Hepatocyte (in vitro differentiated cells): Measurements from ENCODE around the gene CBX6. TPM values are rescaled to one million over a fixed set of nuclear protein-coding genes. Genes with fewer than 3 reads are reported as not detected.

ENCODE experiments used
- DNase-seq: peaks from one replicate; pipeline ENCODE4 v3.0.0-alpha.2; 2016; ENCODE audit warnings: low spot score
- H2AFZ ChIP-seq: fragments of 200-600 bp; sonication (generic); 2 replicates; pipeline ENCODE4 v1.6.0; 2016; ENCODE audit warnings: antibody characterized with exemption, mild to moderate bottlenecking
- H3K27ac ChIP-seq: fragments of 200-600 bp; sonication (generic); 2 replicates; pipeline ENCODE4 v1.5.1; 2016; ENCODE audit warnings: mild to moderate bottlenecking
- H3K27me3 ChIP-seq: fragments of 200-600 bp; sonication (generic); 2 replicates; pipeline ENCODE4 v1.6.1; 2016
- H3K36me3 ChIP-seq: fragments of 200-600 bp; sonication (generic); replicated peaks from 2 replicates; pipeline ENCODE4 v1.5.1; 2016; ENCODE audit warnings: low read depth; ENCODE audit not compliant: insufficient read depth
- H3K4me1 ChIP-seq: fragments of 200-600 bp; sonication (generic); 2 replicates; pipeline ENCODE4 v1.5.1; 2016; ENCODE audit warnings: mild to moderate bottlenecking, moderate library complexity; ENCODE audit not compliant: insufficient read depth
- H3K4me2 ChIP-seq: fragments of 200-600 bp; sonication (generic); 2 replicates; pipeline ENCODE4 v1.6.0; 2016
- H3K4me3 ChIP-seq: fragments of 200-600 bp; sonication (generic); 2 replicates; pipeline ENCODE4 v1.5.1; 2016; ENCODE audit warnings: mild to moderate bottlenecking
- H3K79me2 ChIP-seq: fragments of 200-600 bp; sonication (generic); 2 replicates; pipeline ENCODE4 v1.6.0; 2017; ENCODE audit warnings: mild to moderate bottlenecking
- H3K9me2 ChIP-seq: fragments of 200-600 bp; sonication (generic); replicated peaks from 2 replicates; pipeline ENCODE4 v1.6.0; 2017; ENCODE audit warnings: mild to moderate bottlenecking; ENCODE audit not compliant: insufficient read depth
- H3K9me3 ChIP-seq: fragments of 200-600 bp; sonication (generic); 2 replicates; pipeline ENCODE4 v1.5.1; 2016; ENCODE audit warnings: low read depth, mild to moderate bottlenecking
- H4K20me1 ChIP-seq: fragments of 200-600 bp; sonication (generic); 2 replicates; pipeline ENCODE4 v1.6.0; 2016; ENCODE audit warnings: mild to moderate bottlenecking; ENCODE audit not compliant: insufficient read depth, poor library complexity, severe bottlenecking
- EZH2 ChIP-seq: fragments of 200-600 bp; sonication (generic); IDR thresholded peaks from 2 replicates; pipeline ENCODE4 v1.6.1; 2016; ENCODE audit warnings: antibody characterized with exemption, mild to moderate bottlenecking, borderline replicate concordance
- EZH2phosphoT487 ChIP-seq: fragments of 200-600 bp; sonication (generic); IDR thresholded peaks from one replicate; pipeline ENCODE4 v1.6.1; 2018; ENCODE audit warnings: antibody characterized with exemption, mild to moderate bottlenecking, low read depth, moderate library complexity; ENCODE audit not compliant: unreplicated experiment, severe bottlenecking
- WGBS: methylation state at CpG from one replicate; pipeline ENCODE4 v1.1.6; 2016; ENCODE audit warnings: low lambda C conversion rate; ENCODE audit errors: missing lambda C conversion rate; 5-methylcytosine and 5-hydroxymethylcytosine counted together
- polyA plus RNA-seq: library from polyadenylated mRNA; unstranded; fragments of >200 nt; fragmentation: Nextera tagmentation; extraction: Ambion mirVana; gene quantifications from 2 replicates; pipeline ENCODE4 v1.2.1, GENCODE V29; 2016
- total RNA-seq: library from RNA; depleted of rRNA; stranded (reverse); fragments of >200 nt; gene quantifications from 2 replicates; pipeline ENCODE4 v1.2.3, GENCODE V29; 2014
- TF ChIP-seq, protein P1 (sequence below): fragments of 200-600 bp; sonication (generic); IDR thresholded peaks from 2 replicates; pipeline ENCODE4 v1.5.1; 2016; ENCODE audit warnings: antibody characterized with exemption, mild to moderate bottlenecking; ENCODE audit not compliant: poor library complexity

CBX6 gene
- total and polyA plus RNA-seq, 2 experiments from 2014 or later = 42.9 to 45.4 TPM

DNA sequence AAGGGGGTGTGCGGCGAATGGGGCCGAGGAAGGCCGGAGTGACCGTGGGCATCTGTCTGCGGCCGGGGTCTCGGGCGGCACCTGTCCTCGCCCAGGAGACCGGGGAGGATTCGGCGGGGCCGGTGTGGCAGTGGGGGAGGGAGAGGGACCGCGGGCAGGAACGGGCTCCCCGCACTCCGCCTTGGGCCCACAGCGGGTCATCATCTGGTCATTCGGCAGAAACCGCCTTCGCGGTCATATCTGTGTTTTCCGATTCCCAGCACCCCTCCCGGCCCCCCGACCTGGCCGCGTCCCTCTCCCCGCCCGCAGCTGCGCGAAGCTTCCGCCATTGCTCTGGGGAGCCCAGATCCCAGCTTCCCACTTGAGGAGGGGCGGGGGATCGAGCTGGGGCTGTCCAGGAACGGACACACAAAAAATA lies 824 bp upstream of the CBX6 start:
- peak overlapping the region; percentile 94 for H3K4me3 ChIP-seq
- peak overlapping the region; percentile 99 for H3K27ac ChIP-seq
- no peaks in the 10 kb centered on the region for H3K9me3 ChIP-seq
- peaks cover 21% of the 10 kb centered on the region for H4K20me1 ChIP-seq
- no peaks in the 10 kb centered on the region for H3K9me2 ChIP-seq
- no peaks in the 10 kb centered on the region for H3K36me3 ChIP-seq
- H3K4me2 ChIP-seq = peak overlapping the region; percentile 89
- 2% methylated on average over 15 of the region's 37 CpGs for WGBS
- DNase-seq = peak; percentile 71
- H3K27me3 ChIP-seq = no peaks in the 10 kb centered on the region
- no peak for TF ChIP-seq EZH2
- TF ChIP-seq, protein P1, sequence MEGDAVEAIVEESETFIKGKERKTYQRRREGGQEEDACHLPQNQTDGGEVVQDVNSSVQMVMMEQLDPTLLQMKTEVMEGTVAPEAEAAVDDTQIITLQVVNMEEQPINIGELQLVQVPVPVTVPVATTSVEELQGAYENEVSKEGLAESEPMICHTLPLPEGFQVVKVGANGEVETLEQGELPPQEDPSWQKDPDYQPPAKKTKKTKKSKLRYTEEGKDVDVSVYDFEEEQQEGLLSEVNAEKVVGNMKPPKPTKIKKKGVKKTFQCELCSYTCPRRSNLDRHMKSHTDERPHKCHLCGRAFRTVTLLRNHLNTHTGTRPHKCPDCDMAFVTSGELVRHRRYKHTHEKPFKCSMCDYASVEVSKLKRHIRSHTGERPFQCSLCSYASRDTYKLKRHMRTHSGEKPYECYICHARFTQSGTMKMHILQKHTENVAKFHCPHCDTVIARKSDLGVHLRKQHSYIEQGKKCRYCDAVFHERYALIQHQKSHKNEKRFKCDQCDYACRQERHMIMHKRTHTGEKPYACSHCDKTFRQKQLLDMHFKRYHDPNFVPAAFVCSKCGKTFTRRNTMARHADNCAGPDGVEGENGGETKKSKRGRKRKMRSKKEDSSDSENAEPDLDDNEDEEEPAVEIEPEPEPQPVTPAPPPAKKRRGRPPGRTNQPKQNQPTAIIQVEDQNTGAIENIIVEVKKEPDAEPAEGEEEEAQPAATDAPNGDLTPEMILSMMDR = no peak
- TF ChIP-seq EZH2phosphoT487 = no peak
- peaks cover 31% of the 10 kb centered on the region for H3K79me2 ChIP-seq
- H3K4me1 ChIP-seq = peaks cover 16% of the 10 kb centered on the region
- H2AFZ ChIP-seq = peak overlapping the region; percentile 95

DNA sequence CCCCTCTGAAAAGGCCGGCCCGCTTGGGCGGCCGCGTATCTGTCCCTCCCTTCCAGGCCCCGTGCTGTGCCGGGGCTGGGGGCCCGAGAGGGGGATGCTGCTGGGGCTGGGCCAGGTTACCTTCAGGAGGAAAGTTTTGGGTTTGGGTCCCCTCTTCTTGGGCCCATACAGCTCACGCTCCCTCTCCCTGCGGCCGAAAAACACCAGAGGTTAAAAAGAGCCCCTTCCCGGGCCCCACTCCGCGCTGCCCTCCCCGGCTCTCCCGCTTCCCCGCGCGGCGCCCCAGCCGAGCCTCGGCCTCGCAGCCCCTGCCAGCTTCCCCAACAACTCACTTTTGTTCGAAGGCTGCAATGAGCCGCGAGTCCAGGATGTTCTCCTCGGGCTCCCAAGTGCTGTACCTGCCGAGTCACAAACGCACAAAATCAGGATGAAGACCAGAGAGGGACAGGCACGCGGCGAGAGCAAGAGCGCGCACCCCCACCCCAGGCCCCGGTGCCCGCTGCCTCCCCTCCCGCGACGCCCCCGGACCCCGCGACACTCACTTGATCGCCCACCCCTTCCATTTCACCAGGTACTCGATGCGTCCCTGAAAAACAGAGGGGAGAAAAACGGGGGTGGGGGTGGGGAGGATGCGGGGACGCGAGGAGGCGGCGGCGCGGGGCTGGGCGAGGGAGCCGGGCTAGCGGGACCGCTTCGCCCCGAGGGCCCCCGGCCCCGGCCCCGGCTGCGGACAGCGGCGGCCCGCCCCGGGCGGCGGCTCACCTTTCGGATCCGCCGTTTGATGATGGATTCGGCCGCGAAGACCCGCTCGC lies 450 bp downstream of the CBX6 start:
- Histone ChIP-seq H3K4me1 (peaks cover 19% of the 10 kb centered on the region), H3K27ac (peak overlapping the region; percentile 89), H3K9me2 (no peaks in the 10 kb centered on the region), H3K4me3 (peak overlapping the region; percentile 92), H4K20me1 (peaks cover 22% of the 10 kb centered on the region), H3K27me3 (no peaks in the 10 kb centered on the region), H3K4me2 (peak overlapping the region; percentile 90), H3K79me2 (peaks cover 31% of the 10 kb centered on the region), H3K36me3 (no peaks in the 10 kb centered on the region), H3K9me3 (no peaks in the 10 kb centered on the region), H2AFZ (peak overlapping the region; percentile 50)
- peak; percentile 50 for DNase-seq
- TF ChIP-seq, protein P1 = no peak
- TF ChIP-seq EZH2 = no peak
- WGBS = 2% methylated on average over 32 of the region's 77 CpGs

DNA sequence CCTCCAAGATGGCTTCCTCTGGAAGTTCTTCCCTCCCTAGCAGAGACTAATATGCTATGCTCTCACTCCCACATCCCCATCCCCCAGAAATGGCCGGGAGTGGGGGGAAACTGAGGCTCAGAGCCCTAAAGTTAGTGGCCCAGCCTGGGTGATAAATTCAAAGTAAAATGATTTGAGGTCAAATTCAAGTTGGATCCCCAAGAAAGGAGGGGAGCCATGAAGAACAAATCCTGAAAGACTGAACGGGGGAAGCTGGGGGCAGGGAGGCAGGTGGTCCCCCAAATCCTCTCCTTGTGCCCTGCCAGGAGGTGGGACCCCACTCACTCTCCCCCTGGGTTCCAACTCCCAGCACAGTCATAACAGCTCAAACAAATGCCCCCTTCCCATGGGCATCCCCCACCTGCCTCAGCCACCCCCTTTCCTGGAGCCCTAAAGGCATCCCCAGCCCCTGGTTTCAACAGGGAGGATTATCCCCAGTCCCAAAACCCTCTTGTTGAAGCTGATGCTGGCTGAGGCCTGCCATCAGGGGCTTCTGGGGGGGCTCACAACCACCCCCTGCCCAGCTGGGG lies 1.1 kb downstream of the CBX6 start:
- no peaks in the 10 kb centered on the region for H3K36me3 ChIP-seq
- H4K20me1 ChIP-seq = peaks cover 29% of the 10 kb centered on the region
- H3K79me2 ChIP-seq = peaks cover 34% of the 10 kb centered on the region
- H2AFZ ChIP-seq = peak overlapping the region; percentile 50
- no peaks in the 10 kb centered on the region for H3K9me3 ChIP-seq
- peaks cover 20% of the 10 kb centered on the region for H3K4me1 ChIP-seq
- H3K4me3 ChIP-seq = peak overlapping the region; percentile 92
- 57% methylated on average over 2 of the region's 2 CpGs for WGBS
- DNase-seq = no peak
- H3K27ac ChIP-seq = peak overlapping the region; percentile 89
- TF ChIP-seq EZH2phosphoT487 = no peak
- TF ChIP-seq EZH2 = no peak
- TF ChIP-seq, protein P1 = no peak
- H3K9me2 ChIP-seq = no peaks in the 10 kb centered on the region
- H3K27me3 ChIP-seq = no peaks in the 10 kb centered on the region
- peak overlapping the region; percentile 90 for H3K4me2 ChIP-seq
